NOMO-1 treated with DMSO at 0.1 percent for 48 hours (cell line): Measurements from ENCODE around the gene TCF7.

Experiments
- DNase-seq: peaks from one replicate; lab custom pipeline; 2025; ENCODE audit not compliant: unreplicated experiment; lab: John Stamatoyannopoulos, UW

TCF7 gene

GRCh38 chr5:134088994-134089560 lies 25.4 kb upstream of the TCF7 start:
- DNase-seq, result no peak

- no peak for DNase-seq
Measured at GRCh38 chr5:134090522-134090921, 24.0 kb upstream of the TCF7 start.

- no peak for DNase-seq
Measured at GRCh38 chr5:134091626-134092121, 22.8 kb upstream of the TCF7 start.

GRCh38 chr5:134092875-134093274 lies 21.6 kb upstream of the TCF7 start:
- no peak for DNase-seq

GRCh38 chr5:134093351-134093750 lies 21.1 kb upstream of the TCF7 start:
- no peak for DNase-seq

GRCh38 chr5:134095293-134095692 lies 19.2 kb upstream of the TCF7 start:
- no peak for DNase-seq

GRCh38 chr5:134095887-134096589 lies 18.4 kb upstream of the TCF7 start:
- no peak for DNase-seq

- DNase-seq, result no peak
Measured at GRCh38 chr5:134097211-134097749, 17.2 kb upstream of the TCF7 start.

GRCh38 chr5:134098690-134099089 lies 15.8 kb upstream of the TCF7 start:
- DNase-seq, result no peak

GRCh38 chr5:134099288-134099872 lies 15.1 kb upstream of the TCF7 start:
- DNase-seq, result no peak

GRCh38 chr5:134099939-134100282 lies 14.6 kb upstream of the TCF7 start:
- no peak for DNase-seq

GRCh38 chr5:134100283-134101091 lies 14.0 kb upstream of the TCF7 start:
- DNase-seq, result no peak

- peak; percentile 42 for DNase-seq
Measured at GRCh38 chr5:134101686-134102439, 12.6 kb upstream of the TCF7 start.

- DNase-seq, result no peak
Measured at GRCh38 chr5:134103397-134103796, 11.1 kb upstream of the TCF7 start.

- DNase-seq, result no peak
Measured at GRCh38 chr5:134103998-134104654, 10.4 kb upstream of the TCF7 start.

GRCh38 chr5:134106991-134107701 lies 7.3 kb upstream of the TCF7 start:
- DNase-seq, result no peak

- DNase-seq, result no peak
Measured at GRCh38 chr5:134107779-134108178, 6.7 kb upstream of the TCF7 start.

- DNase-seq, result no peak
Measured at GRCh38 chr5:134110382-134110781, 4.1 kb upstream of the TCF7 start.
